GM18508 (cell line): Measurements from ENCODE around the gene CHIT1.

ENCODE experiments used
- ATAC-seq: cut with Tn5 transposase; IDR thresholded peaks from one replicate; pipeline ENCODE4 v1.9.1; 2021; ENCODE audit warnings: moderate number of reproducible peaks; ENCODE audit not compliant: insufficient read depth, unreplicated experiment

The CHIT1 gene

DNA sequence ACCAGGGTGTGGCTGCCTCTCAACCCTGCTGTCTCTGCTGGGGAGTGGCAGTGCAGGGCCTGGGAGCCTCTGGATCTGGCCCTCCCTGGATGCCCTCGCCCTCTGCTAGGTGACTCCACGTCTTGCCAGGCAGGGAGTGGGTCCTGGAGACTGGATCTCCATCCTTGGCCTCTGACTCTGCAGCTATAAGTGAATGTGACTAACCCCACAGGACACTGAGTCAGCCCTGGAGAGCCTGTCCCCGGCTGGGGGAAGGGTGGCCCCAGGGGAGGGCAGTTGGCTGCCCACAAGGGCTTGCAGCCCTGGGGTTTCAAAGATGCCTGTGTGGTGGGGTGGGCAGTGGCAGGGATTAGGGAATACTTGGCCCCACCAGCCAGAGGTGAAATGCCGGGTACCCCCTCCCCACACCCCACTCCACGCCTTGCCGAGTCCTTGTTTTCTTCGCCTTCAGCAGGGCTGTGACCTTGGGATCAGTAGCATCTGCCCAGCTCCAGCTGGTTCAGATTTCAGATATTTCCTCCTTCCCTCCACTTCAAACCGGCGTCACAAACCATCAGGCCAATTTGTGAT, 51.9 kb downstream of the CHIT1 start:
- no peak for ATAC-seq

DNA sequence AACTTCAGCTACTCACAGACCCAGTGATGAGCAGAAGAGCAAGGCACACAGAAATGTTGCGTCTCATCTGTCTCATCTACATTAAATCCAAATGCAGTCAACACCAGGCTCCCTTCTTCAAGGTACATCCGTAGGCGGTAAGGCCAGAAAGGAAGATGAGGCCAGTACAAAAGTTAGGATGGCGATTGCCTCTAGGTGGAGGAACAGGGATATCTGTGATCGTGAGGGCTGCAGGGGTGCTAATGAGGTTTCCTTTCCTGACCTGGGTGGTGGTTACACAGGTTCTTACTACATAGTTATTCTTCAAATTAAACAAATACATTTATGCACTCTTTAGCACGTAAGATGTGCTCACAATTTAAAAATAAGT, 52.5 kb downstream of the CHIT1 start:
- ATAC-seq, result no peak

DNA sequence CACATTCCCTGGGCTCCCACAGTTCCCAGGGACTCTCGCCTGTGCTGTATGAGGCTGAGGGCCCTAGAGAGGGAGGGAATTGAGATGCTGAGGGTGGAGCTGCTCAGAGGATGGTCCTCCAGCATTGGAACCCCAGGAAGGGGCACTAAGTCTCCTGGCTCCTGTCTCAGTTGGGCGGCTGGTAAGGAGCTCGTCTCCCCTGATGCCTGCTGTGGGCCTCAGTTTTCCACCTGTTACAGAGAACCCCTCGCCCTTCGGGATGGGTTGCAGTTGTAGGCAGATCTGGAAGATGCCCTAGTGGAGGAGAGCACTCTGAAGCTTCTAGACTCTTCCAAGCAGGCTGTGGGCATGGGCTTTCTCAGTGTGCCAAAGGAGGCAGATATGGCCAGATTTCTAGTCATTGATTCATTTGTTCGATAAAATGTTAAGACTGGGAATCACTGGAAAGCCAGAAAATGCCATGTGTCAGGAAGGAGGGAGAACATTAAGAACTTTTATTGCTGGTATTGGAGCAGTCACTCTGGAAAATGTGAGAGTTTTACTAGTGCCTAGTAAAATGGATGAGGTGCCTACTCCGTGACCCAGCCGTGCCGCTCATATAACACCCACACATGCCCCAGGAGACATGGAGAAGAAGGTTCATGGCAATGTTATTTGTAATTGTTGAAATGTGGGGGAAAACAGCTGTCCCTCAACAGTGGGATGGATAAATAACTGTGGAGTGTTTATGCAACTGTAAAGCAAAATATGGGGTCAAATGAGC, 53.0 kb downstream of the CHIT1 start:
- ATAC-seq, result no peak

DNA sequence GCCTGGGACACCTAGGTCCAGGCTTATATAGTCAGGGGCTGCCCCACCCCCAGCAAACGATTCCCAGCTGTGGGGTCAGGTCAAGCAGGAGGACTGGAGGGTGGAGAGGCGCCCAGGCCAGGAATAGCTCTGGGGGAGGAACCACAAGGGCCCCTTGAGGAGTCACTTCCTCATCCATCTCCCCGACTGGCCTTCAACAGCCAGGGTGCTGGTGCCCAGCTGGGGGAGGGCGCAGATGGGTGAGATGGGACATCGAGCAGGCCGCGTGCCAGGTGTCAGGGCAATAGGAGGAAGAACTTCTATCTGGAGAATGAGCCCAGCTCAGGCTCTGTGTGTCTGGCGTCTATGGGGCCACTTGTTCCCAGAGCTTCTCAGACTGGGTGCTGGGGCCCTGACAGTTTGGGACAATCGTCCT, 53.6 kb downstream of the CHIT1 start:
- ATAC-seq, result no peak

DNA sequence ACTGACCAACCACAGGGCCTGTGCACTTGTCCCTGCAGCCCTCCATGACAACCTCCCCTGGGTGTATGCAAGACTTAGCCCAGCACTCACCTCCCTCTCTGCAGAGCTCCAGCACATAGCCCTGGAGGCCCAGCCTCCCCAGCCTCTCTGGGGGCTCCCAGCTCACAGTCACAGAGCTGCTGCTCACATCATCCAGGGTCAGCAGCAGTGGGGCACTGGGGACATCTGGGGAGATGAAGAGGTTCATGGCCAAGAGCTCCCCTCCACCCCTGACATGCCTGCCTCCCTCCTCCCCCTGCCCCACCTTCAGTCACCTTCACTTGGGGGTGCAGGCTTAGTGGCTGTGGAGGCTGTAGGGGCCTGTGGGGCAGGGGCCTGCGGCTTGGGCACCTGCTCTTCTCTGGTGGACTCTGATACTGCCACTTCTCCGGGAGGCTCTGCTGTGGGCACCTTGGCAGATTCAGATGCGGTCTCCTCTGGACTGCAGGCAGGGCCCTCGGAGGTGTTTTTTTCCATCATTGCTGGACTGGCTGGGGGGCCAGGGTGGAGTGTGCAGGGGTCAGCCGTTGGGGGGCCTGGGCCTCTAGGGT, 54.1 kb downstream of the CHIT1 start, which contains the start of gene MYBPH:
TSS of gene MYBPH (minus strand) at position 590 of the 590 bp plus-strand sequence. CDS start at position 519, 71 bp downstream.
- no peak for ATAC-seq

DNA sequence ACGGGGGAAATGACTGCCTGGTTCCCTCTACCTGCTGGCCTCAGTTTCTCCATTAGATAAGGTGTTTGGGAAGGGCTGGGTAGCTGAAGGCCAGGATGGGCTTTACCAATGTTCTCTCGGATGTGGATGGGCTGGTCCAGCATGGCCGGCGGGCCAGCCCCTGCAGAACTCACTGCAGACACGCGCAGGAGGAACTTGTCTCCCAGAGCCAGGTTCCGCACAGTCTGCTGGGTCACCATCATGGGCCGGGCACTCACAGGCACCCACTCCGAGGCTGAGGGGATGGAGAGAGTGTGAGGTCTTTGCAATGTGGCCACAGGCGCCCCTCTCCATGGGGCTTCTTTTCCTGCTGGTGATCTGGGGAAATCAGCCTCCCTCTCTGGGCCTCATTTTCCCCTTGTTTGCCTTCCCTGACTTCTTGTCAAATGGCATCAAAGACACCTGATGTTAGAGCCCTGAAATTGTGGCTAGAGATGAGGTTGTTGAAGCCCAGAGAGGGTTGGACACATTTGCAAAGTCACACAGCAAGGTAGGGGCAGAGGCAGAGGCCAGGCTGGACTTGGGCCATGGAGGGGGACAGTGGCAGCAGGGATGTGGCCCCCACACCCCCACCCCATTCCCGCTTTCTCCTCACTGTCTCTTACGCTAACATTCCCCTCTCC, 55.0 kb downstream of the CHIT1 start:
- ATAC-seq, result no peak

DNA sequence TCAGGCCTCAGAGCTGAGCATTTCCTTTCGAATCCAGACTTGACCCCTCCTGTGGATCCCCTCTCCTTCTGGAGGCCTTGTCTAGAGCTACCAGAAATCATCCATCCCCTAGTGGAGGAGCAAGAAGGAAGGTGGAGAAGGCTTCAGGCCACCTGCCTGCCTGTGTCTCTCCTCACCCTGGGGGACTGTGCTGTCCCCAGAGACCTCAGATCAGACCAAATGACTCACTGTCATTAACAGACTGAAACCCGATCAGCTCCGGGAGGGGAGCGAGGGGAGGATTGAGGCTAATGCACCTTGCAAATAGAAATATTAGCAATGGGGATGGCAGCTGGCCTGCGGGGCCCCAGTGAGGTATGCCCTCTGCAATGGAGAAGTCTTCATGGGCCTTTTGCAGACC, 55.9 kb downstream of the CHIT1 start:
- peak; percentile 75 for ATAC-seq

DNA sequence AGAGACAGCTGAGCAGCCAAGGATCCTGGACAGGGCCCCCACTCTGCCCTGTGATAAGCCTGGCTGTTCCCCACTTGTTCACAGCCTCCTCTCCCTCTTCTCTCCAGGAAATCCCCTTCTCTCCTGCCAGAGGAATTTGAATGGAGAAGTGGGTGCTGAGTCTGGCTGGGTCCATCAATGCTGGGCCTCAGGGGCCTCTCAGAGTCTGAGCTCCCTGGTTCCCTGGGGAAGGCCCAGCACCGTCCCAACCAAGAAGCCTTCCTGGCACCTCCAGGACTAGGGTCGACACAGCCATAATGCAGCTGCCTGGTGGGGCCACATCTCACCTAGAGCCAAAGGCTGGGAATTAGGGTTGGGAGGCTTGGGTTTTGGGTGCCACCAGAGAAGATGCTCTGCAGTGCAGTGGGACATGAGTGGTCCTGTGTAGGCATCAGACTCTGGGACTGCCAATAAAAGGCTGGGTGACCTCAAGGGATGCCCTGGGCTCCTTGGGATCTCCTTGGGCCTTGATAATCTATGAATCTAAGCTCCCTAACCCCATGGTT, 56.4 kb downstream of the CHIT1 start:
- no peak for ATAC-seq

DNA sequence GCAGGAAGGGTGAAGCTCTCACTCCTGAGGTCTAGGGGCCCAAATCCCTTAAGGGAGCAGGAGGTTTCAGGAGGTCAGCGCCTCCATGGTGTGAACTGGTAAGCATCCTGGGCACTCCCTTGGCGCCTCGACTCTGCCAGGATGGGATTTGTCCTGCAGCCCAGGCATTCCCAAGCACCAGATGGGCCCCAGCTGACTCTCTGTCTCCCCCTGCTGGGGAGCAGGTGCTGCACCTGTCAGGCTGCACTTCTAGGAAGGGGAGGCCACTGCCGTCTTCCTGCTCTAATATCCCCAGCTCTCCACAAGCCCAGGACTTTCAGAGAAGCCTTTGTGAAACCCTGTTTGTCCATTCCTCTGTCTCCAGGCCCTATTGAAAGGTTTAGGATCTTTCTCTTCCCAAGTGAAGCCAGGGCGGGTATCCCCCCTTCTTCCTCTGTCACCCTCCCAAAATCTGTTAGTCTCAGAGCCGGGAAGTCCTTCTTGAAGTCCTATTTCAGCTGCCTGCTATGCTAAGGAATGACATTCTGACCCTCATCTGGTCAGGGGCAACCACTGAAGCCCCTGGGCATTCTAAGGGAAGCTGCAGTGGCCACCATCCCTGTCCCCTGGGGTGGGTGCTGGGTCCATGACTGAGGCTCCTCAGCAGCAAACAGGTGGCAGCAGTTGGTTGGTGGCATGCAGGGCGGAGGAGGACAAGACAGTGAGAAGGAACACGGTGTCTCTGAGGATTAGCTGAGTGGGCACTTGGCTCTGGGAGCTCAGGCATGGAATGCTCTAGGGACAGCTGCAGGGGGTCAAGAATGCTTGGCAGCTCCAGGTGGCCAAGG, 57.1 kb downstream of the CHIT1 start:
- no peak for ATAC-seq

DNA sequence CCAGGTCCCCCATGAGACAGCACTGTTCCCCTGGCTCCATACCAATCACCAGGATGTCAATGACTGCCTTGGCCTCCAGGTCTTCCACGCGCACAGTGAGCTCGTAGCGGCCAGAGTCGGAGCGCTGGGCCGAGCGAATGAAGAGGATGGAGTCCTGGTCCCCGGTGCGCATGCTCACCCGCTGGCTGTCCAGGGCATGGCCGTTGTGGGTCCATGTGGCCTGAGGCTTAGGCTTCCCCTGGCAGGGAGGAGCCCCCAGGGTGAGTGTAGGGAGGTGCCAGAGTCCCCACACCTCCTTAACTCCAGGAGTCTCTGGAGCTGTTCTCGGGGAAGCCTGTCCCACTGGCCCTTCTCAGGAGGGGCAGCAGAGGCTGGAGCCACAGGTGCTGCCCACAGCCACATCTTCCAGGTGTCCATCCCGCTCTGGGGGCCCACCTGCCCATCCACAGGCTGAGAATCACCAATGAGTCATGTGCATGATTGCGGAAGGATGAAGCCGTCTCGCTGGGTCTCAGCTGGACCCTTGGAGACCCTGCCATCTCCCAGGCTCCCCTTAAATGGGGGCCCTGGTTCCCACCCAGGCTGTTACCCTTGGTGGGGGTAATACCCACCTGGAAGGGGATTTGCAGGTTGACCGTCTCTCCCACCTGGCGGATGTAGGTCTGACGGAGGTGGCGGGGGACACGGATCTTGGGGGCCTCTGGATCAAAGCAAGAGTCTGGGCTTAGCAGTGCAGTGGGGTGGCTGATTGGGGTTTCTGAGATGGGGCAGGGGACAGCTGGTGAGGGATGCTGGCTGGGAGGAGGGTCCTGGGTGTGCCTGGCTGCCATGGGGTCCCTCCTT, 57.9 kb downstream of the CHIT1 start:
- no peak for ATAC-seq

DNA sequence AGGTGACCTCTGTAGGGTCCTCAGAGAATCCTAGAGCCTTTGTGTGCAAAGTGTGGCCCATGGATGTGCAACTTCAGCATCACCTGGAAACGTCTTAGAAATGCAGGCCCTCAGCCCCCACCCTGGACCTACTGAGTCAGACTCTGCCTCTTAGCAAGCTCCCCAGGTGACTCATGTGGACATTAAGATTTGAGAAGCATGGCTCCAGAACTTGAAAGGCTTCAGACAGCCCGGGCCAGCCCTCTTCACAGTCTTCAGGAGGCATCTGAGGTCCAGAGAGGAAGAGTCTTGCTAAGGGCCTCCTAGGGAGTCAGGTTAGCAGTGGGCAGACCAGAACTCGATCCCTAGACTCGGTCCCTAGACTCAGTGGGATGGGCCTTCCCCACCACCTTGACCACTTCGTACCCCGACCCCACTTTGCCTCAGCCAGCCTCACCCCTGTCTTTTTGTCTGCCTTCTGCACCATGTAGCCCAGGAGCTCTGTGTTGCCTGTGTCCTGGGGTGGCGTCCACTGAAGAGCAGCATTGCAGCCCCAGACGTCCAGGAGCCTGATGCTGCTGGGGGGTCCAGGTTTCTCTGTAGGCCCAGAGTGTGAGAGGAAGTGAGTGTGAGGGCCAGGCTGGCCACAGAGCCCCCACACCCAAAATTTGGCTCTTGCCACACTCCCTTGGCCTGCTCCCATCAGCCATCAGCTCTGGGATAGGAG, 58.7 kb downstream of the CHIT1 start:
- no peak for ATAC-seq

DNA sequence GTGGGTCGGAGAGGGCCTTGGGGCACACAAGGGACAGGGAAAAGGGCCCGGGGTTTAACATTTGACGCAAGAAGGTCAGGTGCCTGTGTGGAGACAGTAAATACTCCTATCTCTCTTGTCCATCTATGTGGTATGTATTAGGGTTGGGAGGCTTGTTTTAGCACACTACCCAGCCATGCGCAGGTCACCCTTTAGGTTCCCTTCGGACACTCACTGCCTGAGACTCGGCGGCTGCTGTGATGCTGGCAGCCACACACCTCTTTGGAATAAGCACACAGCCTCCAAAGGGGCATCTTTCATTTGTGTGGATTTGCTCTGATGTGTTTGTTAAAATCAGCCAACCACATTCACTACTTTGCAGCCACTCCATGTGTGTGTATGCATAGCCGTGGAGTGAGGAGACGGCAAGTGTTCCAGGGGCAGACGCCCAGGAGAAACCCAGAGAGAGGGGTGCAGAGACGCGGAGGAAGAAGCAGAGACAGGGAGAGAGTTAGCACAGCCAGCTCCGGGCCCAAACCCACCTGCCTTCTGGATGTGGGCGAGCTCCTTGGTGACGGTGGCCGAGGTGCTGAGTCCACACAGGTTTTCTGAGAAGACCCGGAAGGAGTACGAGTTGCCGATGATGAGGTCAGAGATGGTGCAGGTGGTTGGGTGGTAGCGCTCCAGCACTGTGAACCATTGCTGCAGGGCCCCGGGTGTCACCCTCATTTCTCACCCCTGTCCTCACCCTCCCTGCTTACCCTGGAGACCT, 59.5 kb downstream of the CHIT1 start:
- no peak for ATAC-seq

DNA sequence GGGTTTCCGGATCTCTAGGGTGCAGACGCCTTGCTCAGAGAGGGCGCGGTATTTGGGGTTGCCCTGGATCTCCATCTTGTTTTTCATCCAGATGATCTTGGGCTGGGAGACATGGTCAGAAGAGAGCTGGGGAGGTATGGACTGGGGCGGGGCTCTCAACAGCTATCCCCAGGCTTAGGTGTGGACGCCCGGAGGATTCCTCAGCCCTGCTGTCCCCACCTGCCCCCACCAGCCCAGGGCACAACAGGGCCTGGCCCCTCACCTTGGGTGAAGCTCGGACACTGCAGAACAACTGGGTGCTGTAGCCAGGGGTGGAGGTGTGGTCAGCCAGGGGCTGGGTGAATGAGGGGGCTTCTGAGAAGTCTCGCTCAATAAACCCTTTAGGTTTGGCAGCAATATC, 60.5 kb downstream of the CHIT1 start:
- no peak for ATAC-seq

DNA sequence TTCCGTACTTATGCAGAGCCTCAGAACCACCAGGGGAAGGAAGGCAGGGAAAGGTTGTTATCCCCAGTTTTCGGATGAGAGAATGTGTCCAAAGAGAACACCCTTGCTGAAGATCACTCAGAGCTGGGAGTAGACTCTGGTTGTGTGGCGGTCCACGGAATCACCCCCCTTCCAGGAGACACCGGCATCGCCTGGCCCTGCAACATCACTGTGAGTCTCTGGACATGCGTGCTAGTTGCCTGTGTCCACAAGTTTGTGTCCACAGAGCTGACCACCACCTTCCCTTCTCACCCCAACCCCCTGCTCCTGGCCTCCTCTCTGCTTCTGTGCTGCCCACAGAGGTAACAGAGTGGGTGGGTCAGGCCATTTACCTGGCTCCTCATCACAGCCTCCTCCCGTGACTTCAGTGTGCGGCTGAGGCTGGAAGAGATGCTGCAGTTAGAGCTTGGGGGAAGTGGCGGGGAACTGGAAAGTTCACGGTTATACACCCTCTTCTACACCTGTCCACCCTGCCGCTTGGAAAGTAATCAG, 61.2 kb downstream of the CHIT1 start:
- no peak for ATAC-seq

DNA sequence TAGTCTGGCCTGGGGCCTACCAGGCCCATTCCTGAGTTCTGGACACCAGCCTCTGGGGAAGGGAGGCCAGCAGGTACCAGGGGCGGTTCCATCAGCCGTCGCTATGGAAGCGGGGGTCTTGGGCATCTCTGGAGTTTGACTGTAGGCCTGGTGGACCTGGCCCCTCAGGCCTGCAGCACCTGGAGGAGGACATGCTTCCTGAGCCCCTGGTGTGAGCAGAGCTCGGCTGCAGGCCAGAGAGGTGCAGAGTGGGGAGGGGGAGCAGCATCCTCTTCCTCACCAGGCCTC, 61.6 kb downstream of the CHIT1 start:
- no peak for ATAC-seq

DNA sequence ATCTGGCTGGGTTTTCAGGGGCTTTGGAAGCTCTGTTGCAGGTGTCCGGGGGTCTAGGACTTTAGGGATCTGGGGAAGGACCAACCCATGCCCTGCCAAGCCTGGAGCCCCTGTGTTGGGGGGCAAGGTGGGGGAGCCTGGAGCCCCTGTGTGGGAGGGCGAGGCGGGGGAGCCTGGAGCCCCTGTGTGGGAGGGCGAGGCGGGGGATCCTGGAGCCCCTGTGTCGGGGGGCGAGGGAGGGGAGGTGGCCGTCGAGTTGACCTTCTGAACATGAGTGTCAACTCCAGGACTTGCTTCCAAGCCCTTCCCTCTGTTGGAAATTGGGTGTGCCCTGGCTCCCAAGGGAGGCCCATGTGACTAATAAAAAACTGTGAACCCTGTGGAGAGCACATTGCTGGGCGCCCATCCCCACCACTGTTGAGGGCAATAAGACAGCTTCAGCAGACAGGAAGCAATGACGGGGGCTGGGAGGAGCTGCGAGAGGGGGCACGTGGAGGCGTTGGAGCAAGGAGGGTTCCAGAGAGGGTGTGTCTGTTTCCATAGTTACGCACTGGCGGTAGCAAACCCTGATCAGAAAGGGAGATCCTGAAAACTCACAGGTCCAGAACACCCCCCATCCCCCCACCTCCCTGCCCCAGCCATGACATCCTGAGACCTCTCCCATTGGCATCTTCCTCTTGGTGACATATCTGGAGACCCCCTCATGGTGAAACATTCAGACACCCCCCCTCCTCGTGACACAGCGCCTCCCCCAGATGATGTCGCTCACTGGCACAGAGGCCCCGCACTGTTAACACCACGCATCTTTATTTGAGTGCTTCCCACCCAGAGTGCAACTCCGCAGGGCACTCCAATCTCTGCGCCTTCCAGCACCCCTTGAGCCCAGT, 62.2 kb downstream of the CHIT1 start:
- no peak for ATAC-seq
